ENCODE data around the gene RNASEH2A. TPM values are rescaled to one million over a fixed set of nuclear protein-coding genes. Genes with fewer than 3 reads are reported as not detected.
A peak's percentile ranks its signal among the peaks of the same experiment; 100 is the strongest.

RNASEH2A gene
- total RNA-seq, 1 donor from 2014 or later, result 22.1 TPM

DNA sequence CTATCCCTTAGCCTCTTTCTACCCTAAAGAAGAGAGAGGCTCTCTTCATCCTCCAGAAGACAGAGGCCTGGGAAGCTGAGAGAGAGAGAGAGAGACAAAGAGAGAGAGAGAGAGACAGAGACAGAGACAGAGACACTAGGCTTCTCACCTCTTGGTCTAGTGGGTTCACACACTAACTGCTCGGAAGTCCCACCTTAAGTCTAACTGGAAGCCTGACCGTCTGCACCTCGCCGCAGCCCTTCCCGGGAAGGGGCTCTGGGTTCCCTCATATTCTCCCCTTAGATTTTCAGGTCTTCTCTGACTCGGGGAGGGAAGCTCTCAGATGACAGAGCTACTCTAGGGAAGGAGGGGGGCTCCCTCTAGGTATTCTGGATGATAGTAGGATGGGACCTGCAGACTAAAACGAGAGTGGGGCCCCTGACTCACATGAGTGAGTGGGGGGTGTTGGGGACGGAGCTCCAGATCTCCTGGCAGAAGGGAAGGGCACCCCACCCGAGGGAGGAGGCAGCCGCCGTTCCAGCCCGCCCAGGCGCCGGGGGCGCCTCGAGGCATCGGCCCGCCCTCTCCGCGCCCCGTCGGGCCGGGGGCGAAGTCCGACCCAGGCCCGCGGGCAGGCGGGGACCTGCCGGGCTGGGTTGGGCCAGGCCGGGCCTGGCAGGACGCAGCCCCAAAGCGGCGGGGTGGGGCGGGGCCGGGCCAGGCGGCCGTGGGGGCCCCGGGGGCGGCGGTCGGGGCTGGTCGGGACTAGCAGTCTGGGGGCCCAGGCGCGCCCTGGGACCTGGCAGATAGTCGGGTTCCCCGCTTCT, 17.1 kb upstream of the RNASEH2A start:
- no peak for ATAC-seq (ENCODE audit: low read depth)
- H3K4me1 Mint-ChIP-seq, result peaks cover 44% of the 10 kb centered on the region
- H3K4me3 Mint-ChIP-seq, result peak overlapping the region; percentile 96
- TF ChIP-seq, protein P1, sequence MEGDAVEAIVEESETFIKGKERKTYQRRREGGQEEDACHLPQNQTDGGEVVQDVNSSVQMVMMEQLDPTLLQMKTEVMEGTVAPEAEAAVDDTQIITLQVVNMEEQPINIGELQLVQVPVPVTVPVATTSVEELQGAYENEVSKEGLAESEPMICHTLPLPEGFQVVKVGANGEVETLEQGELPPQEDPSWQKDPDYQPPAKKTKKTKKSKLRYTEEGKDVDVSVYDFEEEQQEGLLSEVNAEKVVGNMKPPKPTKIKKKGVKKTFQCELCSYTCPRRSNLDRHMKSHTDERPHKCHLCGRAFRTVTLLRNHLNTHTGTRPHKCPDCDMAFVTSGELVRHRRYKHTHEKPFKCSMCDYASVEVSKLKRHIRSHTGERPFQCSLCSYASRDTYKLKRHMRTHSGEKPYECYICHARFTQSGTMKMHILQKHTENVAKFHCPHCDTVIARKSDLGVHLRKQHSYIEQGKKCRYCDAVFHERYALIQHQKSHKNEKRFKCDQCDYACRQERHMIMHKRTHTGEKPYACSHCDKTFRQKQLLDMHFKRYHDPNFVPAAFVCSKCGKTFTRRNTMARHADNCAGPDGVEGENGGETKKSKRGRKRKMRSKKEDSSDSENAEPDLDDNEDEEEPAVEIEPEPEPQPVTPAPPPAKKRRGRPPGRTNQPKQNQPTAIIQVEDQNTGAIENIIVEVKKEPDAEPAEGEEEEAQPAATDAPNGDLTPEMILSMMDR (IDR thresholded peaks at IDR 0.05), result no peak
- CTCF ChIA-PET, result interaction anchor here (4.3 kb wide), 1 partner anchor 12 kb away, joined by 43 read pairs; no protein-coding TSS in a partner anchor
- no peaks in the 10 kb centered on the region for H3K27me3 Mint-ChIP-seq
- DNase-seq, result no peak
- H3K36me3 Mint-ChIP-seq (ENCODE audit: low read depth), result peaks cover 18% of the 10 kb centered on the region
- no peaks in the 10 kb centered on the region for H3K9me3 Mint-ChIP-seq
- peak overlapping the region; percentile 99 for H3K27ac Mint-ChIP-seq
- intact Hi-C loops (cut with micrococcal nuclease), result no loop called here
- POLR2A ChIA-PET, result interaction anchor here (0.6 to 13.2 kb wide), 12 partner anchors 11 to 363 kb away, joined by 3 to 909 read pairs (median 5); partner anchors contain the start of genes CALR, HOOK2 and RNASEH2A

DNA sequence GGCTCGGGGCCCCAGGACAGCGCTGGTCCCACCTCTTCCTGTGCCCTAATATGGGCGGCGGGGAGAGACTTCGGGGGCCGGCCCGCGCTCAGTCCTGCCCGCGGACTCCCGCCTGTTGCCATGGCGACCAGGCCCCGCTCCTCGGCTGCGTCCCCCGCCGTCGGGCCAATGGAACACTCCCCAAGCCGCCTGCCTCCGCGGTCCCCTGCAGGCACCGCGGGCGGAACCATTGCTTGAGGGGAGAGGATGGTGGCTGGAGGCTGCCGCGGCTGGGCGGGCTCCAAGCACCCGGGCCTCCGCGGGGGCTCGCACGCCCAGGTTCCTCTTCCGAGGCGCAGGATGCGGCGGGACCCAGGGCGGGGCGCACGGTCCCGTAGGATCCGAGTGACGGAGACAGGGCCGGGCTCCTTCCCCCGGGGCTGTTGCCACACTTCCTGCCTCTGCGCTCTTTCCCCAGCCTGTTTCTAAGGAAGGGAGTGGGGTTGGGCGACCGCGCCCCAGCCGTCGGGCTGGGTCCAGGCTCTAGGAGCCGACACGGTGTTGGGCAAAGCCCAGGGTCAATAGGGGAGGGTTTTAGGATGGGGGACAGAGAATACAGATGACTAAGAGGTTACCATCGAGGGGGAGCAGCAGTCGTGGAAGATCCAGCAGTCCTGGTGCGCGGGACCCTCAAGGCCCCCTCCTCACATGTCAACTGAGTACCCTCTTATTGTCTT, 16.3 kb upstream of the RNASEH2A start:
- POLR2A ChIA-PET, result interaction anchor here (0.6 to 13.2 kb wide), 11 partner anchors 12 to 1024 kb away, joined by 3 to 909 read pairs (median 6); partner anchors contain the start of genes CALR, FBXW9, GET3 and HOOK2
- intact Hi-C loops (cut with micrococcal nuclease), result loop anchor here (5.0 kb wide), 2 partner anchors 178 to 312 kb away; partner anchors contain the start of genes LYL1, ZNF490 and ZNF791
- Mint-ChIP-seq H3K4me3 (peak overlapping the region; percentile 96), H3K9me3 (no peaks in the 10 kb centered on the region), H3K4me1 (peaks cover 52% of the 10 kb centered on the region), H3K36me3 (ENCODE audit: low read depth) (peaks cover 18% of the 10 kb centered on the region), H3K27ac (peak overlapping the region; percentile 97), H3K27me3 (no peaks in the 10 kb centered on the region)
- CTCF ChIA-PET, result interaction anchor here (3.6 to 11.4 kb wide), 4 partner anchors 8 to 26 kb away, joined by 19 to 280 read pairs (median 160); partner anchors contain the start of gene HOOK2
- TF ChIP-seq, protein P1 (IDR thresholded peaks at IDR 0.05), result no peak
- ATAC-seq (ENCODE audit: low read depth) (peak; percentile 43), DNase-seq (peak; percentile 95)

DNA sequence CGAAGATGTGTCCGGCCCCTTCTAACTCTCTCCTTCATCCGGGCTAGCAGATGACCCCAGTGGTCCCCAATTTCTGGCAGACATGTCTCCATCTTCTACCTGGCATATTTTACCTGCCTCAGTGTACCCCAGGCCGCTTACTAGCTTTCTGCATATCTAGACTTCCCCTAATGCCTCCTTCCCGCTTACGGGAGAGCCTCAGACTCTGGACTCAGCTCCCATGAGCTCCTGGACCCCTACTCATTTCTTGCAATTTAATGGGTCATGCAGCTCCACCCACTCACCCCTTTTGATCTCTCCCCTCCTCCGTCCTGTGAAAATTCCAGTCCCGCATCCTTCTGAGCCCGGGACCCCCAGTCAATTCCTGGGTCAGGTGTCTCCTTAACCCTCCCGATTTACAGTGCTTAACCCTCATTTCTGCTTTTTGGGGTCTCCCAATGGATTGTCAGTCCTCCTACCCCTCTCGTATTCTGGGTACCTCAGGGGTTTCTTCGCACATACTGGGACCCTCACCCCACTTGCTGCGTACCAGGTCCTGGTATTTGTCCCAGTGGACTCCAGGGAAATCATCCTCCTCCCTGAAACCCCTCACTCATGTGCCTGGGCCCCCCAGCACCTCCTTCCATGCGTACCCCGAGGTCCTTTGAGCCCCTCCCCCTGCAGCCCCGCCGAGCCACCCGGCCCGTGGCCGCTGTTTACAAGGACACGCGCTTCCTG, 15.6 kb upstream of the RNASEH2A start:
- ChIA-PET CTCF (interaction anchor here (3.6 to 11.4 kb wide), 3 partner anchors 8 to 27 kb away, joined by 19 to 280 read pairs (median 278); partner anchors contain the start of gene HOOK2), POLR2A (interaction anchor here (0.6 to 13.2 kb wide), 24 partner anchors 10 to 1025 kb away, joined by 3 to 909 read pairs (median 7); partner anchors contain the start of genes DHPS, FARSA, FBXW9 and GET3)
- intact Hi-C loops (cut with micrococcal nuclease), result loop anchor here (1.0 to 5.0 kb wide), 3 partner anchors 8 to 312 kb away; partner anchors contain the start of genes LYL1, ZNF490 and ZNF791
- Mint-ChIP-seq H3K27ac (peak overlapping the region; percentile 97), H3K27me3 (no peaks in the 10 kb centered on the region), H3K4me3 (peak overlapping the region; percentile 96), H3K9me3 (no peaks in the 10 kb centered on the region), H3K36me3 (ENCODE audit: low read depth) (peaks cover 18% of the 10 kb centered on the region), H3K4me1 (peaks cover 56% of the 10 kb centered on the region)
- TF ChIP-seq, protein P1 (IDR thresholded peaks at IDR 0.05), result no peak
- DNase-seq, result no peak
- no peak for ATAC-seq (ENCODE audit: low read depth)

DNA sequence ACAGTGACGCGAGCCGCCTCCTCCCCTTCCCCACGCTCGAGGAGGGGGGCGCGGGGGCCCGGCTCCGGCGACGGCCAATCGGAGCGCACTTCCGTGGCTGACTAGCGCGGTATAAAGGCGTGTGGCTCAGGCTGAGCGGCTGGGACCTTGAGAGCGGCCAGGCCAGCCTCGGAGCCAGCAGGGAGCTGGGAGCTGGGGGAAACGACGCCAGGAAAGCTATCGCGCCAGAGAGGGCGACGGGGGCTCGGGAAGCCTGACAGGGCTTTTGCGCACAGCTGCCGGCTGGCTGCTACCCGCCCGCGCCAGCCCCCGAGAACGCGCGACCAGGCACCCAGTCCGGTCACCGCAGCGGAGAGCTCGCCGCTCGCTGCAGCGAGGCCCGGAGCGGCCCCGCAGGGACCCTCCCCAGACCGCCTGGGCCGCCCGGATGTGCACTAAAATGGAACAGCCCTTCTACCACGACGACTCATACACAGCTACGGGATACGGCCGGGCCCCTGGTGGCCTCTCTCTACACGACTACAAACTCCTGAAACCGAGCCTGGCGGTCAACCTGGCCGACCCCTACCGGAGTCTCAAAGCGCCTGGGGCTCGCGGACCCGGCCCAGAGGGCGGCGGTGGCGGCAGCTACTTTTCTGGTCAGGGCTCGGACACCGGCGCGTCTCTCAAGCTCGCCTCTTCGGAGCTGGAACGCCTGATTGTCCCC, 14.9 kb upstream of the RNASEH2A start, which contains the start of gene JUNB:
TSS of gene JUNB (plus strand) at position 142 of the 706 bp plus-strand sequence. CDS start at position 428, 286 bp downstream.
- ATAC-seq (ENCODE audit: low read depth) (peak; percentile 29), DNase-seq (peak; percentile 96)
- no peaks in the 10 kb centered on the region for H3K27me3 Mint-ChIP-seq
- intact Hi-C loops (cut with micrococcal nuclease), result loop anchor here (1.0 to 5.0 kb wide), 4 partner anchors 9 to 361 kb away; partner anchors contain the start of genes LYL1, ZNF490 and ZNF791
- H3K4me1 Mint-ChIP-seq, result peaks cover 63% of the 10 kb centered on the region
- peaks cover 18% of the 10 kb centered on the region for H3K36me3 Mint-ChIP-seq (ENCODE audit: low read depth)
- ChIA-PET POLR2A (interaction anchor here (0.6 to 13.2 kb wide), 32 partner anchors 9 to 995 kb away, joined by 3 to 909 read pairs (median 6); partner anchors contain the start of genes CALR, DHPS, FARSA and FBXW9), CTCF (interaction anchor here (1.8 to 11.4 kb wide), 4 partner anchors 9 to 28 kb away, joined by 4 to 280 read pairs (median 148); partner anchors contain the start of genes HOOK2, PRDX2 and THSD8)
- TF ChIP-seq, protein P1 (IDR thresholded peaks at IDR 0.05), result no peak
- no peaks in the 10 kb centered on the region for H3K9me3 Mint-ChIP-seq
- H3K4me3 Mint-ChIP-seq, result peak within 1 kb of the TSS; percentile 96
- H3K27ac Mint-ChIP-seq, result peak within 1 kb of the TSS; percentile 97
